HG02973 (cell line): ENCODE data around the gene UBE2M.
"Not testable (repeated sequence)": the region's sequence is repeated elsewhere in the genome, so short reads cannot be mapped to it uniquely, and the experiment has no call there.

Source experiments
- ATAC-seq: cut with Tn5 transposase; IDR thresholded peaks from one replicate; pipeline ENCODE4 v1.9.1; 2021; ENCODE audit warnings: moderate library complexity; ENCODE audit not compliant: unreplicated experiment

The UBE2M gene

GRCh38 chr19:58542641-58543372 is 15.6 kb downstream of the UBE2M start:
- ATAC-seq = not testable (repeated sequence)

DNA sequence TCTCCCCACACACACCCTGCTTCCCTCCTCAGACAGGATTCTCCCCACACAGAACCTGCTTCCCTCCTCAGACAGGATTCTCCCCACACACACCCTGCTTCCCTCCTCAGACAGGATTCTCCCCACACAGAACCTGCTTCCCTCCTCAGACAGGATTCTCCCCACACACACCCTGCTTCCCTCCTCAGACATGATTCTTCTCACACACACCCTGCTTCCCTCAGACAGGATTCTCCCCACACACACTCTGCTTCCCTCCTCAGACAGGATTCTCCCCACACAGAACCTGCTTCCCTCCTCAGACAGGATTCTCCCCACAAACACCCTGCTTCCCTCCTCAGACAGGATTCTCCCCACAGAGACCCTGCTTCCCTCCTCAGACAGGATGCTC is 19.2 kb downstream of the UBE2M start:
- not testable (repeated sequence) for ATAC-seq

- no peak for ATAC-seq
These were observed 19.9 kb downstream of the UBE2M start for GRCh38 chr19:58538257-58539168.

DNA sequence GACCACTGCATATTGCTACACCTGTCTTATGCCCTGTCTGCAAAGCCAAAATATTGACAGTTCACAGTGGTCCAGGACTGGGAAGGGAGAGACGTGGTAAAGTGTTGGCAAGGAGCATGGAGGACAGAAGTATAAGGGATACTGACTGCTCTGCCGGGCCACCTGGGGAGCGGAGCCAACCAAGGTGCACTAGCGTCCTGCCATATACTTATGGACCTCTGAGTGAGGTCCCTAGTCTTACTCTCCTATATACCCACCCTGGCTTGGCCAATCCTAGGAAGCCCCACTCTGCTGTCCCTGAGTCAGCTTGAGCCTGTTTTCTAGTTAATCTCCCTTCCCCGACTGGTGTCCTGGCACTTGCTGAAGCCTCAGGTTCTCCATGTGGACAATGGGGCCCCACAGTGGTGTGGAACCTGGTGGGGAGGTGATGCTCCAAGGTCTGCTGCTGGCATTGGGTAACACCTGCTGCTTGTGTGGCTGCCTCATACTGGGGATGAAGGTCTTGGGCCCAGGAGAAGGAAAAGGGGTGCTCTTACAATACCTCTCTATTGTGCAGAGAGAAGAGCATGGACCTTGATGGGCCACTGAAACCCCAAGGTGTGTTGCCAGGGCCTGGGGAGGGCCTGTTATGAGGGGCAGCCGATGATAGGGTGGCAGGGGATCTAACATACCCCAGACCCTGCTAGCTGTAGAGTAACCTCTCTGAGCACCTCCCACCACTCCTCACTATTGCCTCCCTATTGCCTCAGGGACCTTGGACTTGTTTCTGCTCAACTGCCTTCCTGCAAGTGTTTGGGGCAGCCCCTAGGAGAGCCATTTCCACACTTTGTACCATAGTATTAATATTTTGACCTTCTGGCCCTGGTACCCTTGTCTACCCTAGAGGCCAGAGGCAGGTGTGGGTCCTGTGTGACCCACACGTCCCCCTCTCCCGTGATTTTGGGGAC is 21.3 kb downstream of the UBE2M start:
- ATAC-seq = no peak

- ATAC-seq = no peak
These were observed 22.6 kb downstream of the UBE2M start for GRCh38 chr19:58535857-58536256.

DNA sequence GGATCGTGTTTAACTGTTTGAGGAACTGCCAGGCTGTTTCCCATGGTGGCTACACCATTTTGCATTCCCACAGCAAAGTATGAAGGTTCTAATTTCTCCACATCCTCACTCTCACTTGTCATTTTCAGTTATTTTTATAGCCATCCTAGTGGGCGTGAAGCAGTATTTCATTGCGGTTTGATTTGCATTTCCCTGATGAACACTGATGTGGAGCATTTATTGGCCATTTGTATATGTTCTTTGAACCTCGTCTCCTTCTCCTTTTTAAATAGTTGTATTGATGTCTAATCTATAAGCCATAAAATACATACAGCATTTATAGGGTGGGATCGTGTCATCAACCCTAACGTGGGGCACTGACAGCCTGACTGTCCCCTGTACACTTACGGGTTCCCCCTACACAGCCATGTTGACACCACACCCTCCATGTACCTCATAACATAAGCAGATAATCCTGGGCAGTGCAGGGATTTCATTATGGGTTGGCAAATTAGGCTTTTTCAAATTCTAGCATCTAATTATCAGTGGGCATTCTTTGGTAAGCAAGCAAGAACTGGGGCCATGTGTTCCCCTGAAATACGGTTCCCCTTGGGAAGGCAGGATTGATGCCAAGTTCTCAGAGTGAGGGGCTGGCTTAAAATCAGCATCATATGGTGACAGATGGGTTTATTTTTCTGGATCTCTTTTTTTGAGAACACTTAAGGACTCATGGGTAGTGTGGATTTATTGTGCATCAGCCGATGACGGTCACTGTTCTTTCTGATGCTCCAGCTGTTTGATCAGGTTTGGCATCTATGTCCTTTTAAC is 27.2 kb downstream of the UBE2M start:
- no peak for ATAC-seq

DNA sequence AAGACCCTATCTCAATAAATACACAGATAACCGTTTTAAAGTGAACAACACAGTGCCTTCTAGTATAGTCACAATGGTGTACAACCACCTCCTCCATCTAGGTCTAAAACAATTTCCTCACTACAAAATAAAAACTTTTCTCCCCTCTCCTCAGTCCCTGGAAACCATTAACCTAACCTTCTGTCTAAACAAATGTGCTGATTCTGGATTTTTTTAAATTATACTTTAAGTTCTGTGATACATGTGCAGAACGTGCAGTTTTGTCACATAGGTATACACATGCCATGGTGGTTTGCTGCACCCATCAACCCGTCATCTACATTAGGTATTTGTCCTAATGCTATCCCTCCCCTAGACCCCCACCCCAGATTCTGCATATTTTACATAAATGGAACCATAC is 29.0 kb downstream of the UBE2M start:
- ATAC-seq = no peak

DNA sequence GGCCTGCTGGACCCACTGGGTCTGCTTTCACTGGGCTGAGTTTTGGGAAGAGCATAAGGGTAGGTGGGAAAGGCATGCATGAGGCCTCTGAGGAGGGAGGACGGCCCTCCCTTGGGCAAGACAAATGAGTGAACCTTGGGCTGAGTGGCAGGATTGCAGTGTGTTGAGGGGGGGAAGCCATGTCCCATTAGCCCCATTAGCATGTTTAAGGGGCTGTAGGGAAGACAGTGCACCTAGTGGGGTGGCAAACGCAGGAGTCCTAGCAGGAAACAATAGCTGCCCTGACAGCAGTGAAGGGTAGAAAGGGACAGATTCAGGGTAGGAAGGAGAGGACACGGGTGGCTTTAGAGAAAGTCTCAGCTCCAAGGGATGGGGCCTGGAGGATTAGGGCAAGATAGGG is 35.7 kb downstream of the UBE2M start:
- ATAC-seq = no peak

- no peak for ATAC-seq
These were observed 36.8 kb downstream of the UBE2M start for GRCh38 chr19:58521651-58522050.

GRCh38 chr19:58520257-58520599 is 38.2 kb downstream of the UBE2M start:
- no peak for ATAC-seq

GRCh38 chr19:58519355-58520256 is 38.8 kb downstream of the UBE2M start, which contains the start of gene ZBTB45:
TSS of gene ZBTB45 (minus strand) at chr19:58519810. CDS start at chr19:58517673, 2,137 bp downstream.
- peak; percentile 76 for ATAC-seq

DNA sequence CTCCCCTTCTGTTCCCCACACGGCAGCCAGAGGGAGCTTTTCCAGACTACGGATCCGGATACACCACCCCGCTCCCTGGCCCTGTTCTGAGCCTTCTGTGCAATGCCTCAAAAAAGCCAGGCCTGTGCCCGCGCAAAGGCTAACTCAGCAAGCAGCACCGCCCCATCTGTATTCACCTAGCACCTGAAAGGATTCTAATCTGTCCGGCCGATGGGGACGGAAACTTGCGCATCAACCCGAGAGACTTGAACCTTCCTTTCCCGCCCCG is 39.4 kb downstream of the UBE2M start:
- ATAC-seq = no peak

GRCh38 chr19:58518256-58519086 is 39.9 kb downstream of the UBE2M start:
- ATAC-seq = no peak

GRCh38 chr19:58516964-58517833 is 41.2 kb downstream of the UBE2M start:
- no peak for ATAC-seq

DNA sequence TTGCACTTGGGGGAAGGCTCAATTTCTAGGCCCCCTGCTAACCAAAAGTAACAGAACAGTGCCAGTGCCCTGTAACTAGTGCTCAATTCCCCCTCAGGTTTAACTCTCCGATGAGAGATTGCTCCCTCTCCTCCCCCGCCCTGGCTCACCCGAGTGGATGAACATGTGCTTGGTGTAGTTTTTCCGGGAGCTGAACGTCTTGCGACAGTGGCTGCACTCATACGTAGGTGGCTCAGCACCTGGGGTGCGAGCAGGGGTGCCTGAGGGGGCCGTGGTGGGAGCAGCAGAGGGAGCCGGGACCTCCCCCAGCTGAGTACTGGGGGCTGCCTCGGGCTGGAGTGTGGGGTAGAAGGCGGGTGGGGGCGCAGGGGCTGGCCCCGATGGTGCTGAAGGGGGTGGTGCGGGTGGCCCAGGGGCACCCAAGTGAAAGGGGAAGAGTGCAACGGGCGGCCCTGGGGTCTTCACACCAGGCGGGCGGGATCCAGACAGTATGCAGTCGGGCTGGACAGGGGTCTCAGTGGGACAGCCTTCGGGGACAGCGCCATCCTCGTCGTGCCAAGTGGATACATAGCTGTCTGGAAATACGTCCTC is 42.1 kb downstream of the UBE2M start:
- no peak for ATAC-seq

DNA sequence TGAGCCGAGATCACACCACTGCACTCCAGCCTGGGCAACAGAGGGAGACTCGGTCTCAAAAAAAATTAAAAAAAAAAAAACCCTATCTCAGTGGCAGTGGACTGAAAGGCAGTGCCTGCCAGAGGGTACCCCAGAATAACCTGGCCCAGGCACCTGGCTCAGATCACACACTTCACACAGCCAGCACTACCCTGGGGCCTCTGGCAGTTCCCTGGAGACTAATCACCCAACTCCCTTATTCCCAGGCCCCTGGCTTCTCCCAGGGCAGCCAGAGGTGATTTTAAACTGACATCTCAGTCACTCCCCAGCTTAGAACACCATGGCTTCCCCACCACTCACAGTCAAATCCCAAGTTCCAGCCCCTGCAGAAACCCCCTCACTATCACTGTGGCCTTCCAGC is 43.2 kb downstream of the UBE2M start:
- ATAC-seq = no peak

DNA sequence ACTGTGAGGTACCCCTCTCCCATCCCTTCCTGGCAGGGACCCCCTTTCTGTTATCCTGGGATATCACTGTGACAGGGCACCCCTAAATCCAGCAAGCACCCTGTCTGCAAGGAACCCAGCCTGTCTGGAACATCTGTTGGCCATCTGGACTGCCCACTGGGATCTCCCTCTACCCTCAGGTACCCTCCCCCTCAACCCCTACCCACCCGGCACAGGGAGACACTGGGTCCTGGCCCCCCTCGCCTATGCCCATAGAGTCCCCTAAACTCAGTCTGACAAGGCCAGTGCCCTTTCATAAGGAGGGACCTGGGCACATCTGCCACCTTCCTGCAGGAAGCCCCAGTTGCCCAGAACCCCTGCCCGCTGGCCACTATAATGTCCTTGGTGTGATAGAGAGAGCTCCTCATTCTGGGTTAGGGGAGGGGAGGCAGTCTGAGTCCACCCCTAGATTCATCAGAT is 43.8 kb downstream of the UBE2M start:
- no peak for ATAC-seq
